Gastroesophageal sphincter (tissue), 3 donors: ENCODE results near the gene PKIG.

Experiments
- POLR2AphosphoS5 ChIP-seq: sonication (generic); formaldehyde crosslinking; IDR thresholded peaks from one replicate; pipeline ENCODE4 v1.6.1; 2017; ENCODE audit warnings: antibody characterized with exemption
- TF ChIP-seq, protein P1 (sequence below), 4 experiments: fragments of 200-600 bp in 2 of 4; fragments of 450-650 bp in 2 of 4; sonication (generic) in 1 of 4; IDR thresholded peaks; one replicate each; pipeline ENCODE4 v1.5.1; 2017 to 2019; ENCODE audit warnings: antibody characterized with exemption in 4 of 4, mild to moderate bottlenecking in 2 of 4, moderate library complexity in 2 of 4

DNA sequence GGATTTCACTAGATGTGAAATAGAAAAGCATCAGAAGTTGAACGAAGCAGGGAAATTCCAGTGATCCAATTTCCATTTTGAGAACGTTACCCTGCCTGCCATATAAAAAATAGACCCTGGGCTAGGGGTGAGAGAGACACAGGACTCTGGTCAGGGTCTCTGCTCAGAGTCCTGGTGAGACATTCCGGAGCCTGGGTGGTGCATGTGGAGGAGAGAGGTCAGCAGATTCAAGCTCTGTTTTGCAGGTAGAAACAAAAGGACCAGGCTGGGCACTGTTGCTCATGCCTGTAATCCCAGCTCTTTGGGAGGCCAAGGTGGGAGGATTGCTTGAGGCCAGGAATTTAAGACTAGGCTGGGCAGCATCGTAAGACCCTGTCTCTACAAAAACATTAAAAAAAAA lies 17.9 kb downstream of the PKIG start:
- TF ChIP-seq, protein P1, sequence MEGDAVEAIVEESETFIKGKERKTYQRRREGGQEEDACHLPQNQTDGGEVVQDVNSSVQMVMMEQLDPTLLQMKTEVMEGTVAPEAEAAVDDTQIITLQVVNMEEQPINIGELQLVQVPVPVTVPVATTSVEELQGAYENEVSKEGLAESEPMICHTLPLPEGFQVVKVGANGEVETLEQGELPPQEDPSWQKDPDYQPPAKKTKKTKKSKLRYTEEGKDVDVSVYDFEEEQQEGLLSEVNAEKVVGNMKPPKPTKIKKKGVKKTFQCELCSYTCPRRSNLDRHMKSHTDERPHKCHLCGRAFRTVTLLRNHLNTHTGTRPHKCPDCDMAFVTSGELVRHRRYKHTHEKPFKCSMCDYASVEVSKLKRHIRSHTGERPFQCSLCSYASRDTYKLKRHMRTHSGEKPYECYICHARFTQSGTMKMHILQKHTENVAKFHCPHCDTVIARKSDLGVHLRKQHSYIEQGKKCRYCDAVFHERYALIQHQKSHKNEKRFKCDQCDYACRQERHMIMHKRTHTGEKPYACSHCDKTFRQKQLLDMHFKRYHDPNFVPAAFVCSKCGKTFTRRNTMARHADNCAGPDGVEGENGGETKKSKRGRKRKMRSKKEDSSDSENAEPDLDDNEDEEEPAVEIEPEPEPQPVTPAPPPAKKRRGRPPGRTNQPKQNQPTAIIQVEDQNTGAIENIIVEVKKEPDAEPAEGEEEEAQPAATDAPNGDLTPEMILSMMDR (IDR thresholded peaks at IDR 0.05) = no peak
- no peak for TF ChIP-seq POLR2AphosphoS5
